Muscle of leg (tissue), 11 donors: ENCODE measurements around the gene KCTD21. TPM values are rescaled to one million over a fixed set of nuclear protein-coding genes. Genes with fewer than 3 reads are reported as not detected.
A peak's percentile ranks its signal among the peaks of the same experiment; 100 is the strongest.

Experiments used
- DNase-seq: peaks from one replicate; pipeline ENCODE4 v3.0.0; 2013
- H3K27ac ChIP-seq: one replicate; pipeline ENCODE4 v1.5.1; 2013; ENCODE audit warnings: mild to moderate bottlenecking, low read length, control low read depth
- H3K27me3 ChIP-seq: one replicate; pipeline ENCODE4 v1.6.1; 2013; ENCODE audit warnings: low read length; ENCODE audit not compliant: control insufficient read depth, insufficient read depth
- H3K36me3 ChIP-seq: one replicate; pipeline ENCODE4 v1.6.1; 2013; ENCODE audit warnings: low read length; ENCODE audit not compliant: control insufficient read depth, insufficient read depth
- H3K4me1 ChIP-seq: one replicate; pipeline ENCODE4 v1.6.1; 2013; ENCODE audit warnings: low read length; ENCODE audit not compliant: control insufficient read depth, insufficient read depth
- H3K4me3 ChIP-seq: one replicate; pipeline ENCODE4 v1.5.1; 2013; ENCODE audit warnings: low read length, control low read depth
- H3K9me3 ChIP-seq: replicated peaks from 2 replicates; pipeline ENCODE4 v1.6.1; 2013; ENCODE audit warnings: low read depth, low read length; ENCODE audit not compliant: control insufficient read depth
- WGBS: methylation state at CpG from one replicate; pipeline ENCODE4 v1.1.5; 2013; ENCODE audit warnings: missing lambda C conversion rate; ENCODE audit not compliant: insufficient coverage; 5-methylcytosine and 5-hydroxymethylcytosine counted together
- polyA plus RNA-seq, 8 donors: library from polyadenylated mRNA; unstranded; fragments of 120-200 nt; gene quantifications; one replicate each; pipeline versions ENCODE4 v1.2.1 to v1.2.3, GENCODE V29; 2013; ENCODE audit warnings: inconsistent platforms in 1 of 8, low replicate concordance in 1 of 8; ENCODE audit not compliant: insufficient read length in 8 of 8, insufficient read depth in 1 of 8
- total RNA-seq: library from RNA; stranded (reverse); fragments of 120-200 nt; gene quantifications from one replicate; pipeline ENCODE4 v1.2.4, GENCODE V29; 2013

Gene KCTD21
- total and polyA plus RNA-seq, 9 donors = 4.9 to 7.7 (median 6.3) TPM

DNA sequence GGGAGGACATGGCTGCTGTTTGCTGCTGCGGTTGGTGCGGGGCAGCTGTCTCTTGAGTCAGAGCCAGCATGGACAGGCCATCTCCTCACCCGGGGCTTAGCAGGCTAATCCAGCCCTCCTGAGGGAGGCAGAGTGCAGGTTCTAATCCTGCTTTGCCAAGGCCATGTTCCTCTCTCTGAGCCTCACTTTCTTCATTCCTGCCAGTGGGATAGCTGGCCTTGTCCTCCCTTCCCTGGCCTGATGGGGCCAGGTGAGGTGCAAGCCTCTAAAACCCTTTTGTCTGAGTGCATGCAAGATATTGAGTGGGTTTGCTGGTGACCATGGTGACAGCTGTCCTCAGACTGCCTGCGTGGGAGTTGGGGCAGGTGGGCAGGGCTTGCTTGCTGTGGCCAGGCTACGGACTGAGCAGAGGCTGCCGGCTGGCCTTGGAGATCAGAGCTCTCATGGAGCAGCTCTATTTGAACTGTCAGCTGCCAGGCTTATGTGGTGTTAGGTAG, 3.8 kb upstream of the KCTD21 start:
- H3K4me3 ChIP-seq = no peak overlapping the region
- peak; percentile 50 for DNase-seq
- peaks cover 52% of the 10 kb centered on the region for H3K4me1 ChIP-seq
- WGBS = 67% methylated on average over 4 of the region's 6 CpGs
- peaks cover 8% of the 10 kb centered on the region for H3K27me3 ChIP-seq
- no peaks in the 10 kb centered on the region for H3K36me3 ChIP-seq
- peak overlapping the region; percentile 38 for H3K27ac ChIP-seq
- no peaks in the 10 kb centered on the region for H3K9me3 ChIP-seq

DNA sequence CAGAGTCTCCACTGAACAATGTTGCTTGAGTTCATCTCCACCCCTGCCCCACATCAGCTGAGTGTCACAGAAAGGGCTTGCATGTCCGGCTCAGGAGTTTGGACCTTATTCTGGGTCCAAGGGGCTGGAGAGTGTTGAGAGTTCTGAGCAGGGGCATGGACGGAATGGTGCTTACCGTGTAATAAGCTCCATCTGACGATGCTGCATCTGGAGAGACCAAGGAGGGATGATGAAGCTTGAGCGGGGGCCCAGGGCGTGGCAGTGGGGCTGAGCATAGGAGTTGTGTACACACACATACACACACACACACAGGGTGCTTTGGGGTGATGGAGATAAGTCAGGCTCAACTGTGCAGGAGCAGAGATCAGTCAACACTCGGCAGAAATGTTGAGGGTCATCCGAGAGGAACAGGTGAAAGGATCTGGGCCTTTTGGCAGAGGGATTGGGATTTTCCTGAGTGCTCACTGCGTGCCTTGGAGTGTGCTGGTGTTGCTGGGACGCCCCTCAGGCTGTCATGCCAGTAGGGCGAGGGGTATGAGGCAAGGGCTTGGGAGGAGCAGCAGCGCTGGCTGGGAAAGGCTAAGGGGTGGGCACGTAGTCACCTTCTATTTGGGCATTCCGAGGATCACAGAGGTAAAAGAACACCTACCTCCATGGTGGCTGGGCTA, 2.6 kb upstream of the KCTD21 start:
- no peak for DNase-seq
- WGBS = 81% methylated on average over 9 of the region's 14 CpGs
- Histone ChIP-seq H3K27ac (no peak overlapping the region), H3K27me3 (peaks cover 5% of the 10 kb centered on the region), H3K4me1 (peaks cover 49% of the 10 kb centered on the region), H3K36me3 (peaks cover 2% of the 10 kb centered on the region), H3K9me3 (no peaks in the 10 kb centered on the region), H3K4me3 (no peak overlapping the region)

DNA sequence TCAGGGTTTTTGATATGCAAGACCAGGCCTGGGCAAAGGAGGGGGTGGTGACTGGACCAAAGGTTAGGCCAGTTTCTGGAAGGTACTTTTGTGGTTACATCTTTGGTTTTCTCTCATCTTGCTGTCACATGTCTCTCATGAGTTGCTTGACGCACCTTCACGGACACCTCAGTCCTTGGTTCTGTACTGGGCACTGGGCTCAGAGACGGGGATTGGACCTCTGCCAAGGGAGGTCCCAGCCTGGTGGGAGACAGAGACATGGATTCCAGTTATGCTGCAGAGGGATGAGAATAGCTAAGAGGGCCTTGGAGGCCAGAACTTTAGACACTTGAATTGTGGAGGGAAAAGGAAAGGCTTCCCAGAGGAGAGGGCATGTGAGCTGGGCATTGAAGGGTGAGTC, 1.9 kb upstream of the KCTD21 start:
- peaks cover 46% of the 10 kb centered on the region for H3K4me1 ChIP-seq
- peaks cover 3% of the 10 kb centered on the region for H3K36me3 ChIP-seq
- no peak overlapping the region for H3K4me3 ChIP-seq
- no peaks in the 10 kb centered on the region for H3K27me3 ChIP-seq
- no peaks in the 10 kb centered on the region for H3K9me3 ChIP-seq
- H3K27ac ChIP-seq = no peak overlapping the region
- WGBS = 73% methylated on average over 3 of the region's 3 CpGs
- DNase-seq = no peak

DNA sequence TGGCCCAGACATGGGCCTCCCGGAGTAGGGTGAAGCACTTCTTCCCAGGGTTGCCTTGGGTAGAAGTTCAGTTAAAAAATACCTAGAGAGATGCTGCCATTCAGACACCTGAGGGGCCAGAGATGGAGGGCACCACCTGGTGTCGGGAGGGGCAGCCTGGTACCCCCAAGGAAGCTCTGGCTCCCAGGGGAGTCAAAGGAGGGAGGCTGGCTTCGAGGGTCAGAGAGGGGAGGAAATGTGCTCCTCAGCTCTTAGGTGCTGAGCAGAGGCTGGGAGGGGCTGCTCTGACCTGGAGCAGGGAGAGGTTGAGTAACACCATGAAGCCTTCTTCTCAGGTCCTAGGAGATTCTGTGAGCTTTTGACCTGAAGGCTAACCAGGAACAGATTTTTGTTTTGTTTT, 1.4 kb upstream of the KCTD21 start:
- no peak for DNase-seq
- Histone ChIP-seq H3K27me3 (no peaks in the 10 kb centered on the region), H3K4me3 (no peak overlapping the region), H3K36me3 (peaks cover 3% of the 10 kb centered on the region), H3K4me1 (peaks cover 46% of the 10 kb centered on the region), H3K27ac (no peak overlapping the region), H3K9me3 (no peaks in the 10 kb centered on the region)
- WGBS = 30% methylated on average over 3 of the region's 3 CpGs

DNA sequence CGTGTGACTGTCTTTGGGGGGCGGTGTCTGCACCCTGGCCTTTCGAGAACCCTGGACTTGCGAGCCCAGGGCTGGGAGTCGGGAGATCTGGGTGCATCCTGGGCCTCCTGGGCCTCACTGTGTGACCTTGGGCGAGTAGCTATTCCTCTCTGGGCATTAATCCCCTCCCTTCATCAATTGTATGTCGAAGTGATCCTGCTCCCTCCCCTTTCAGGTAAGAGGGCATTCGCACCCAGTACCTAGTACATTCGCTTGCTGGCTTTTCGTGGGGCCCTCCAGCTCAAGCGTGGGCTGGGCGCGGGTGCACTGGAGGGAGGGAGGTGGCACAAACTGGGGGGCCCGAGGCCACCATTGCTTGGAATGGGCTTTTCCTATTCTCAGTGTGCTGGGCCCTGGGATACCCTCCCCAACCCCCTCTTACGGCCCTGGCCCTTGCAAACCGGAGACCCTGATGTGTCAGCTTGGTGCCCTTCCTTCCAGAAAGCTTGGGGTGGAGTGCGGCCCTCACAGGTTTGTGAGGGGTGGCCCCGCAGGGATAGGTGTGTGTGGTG, 823 bp upstream of the KCTD21 start:
- Histone ChIP-seq H3K36me3 (peaks cover 3% of the 10 kb centered on the region), H3K27ac (peak overlapping the region; percentile 42), H3K9me3 (no peaks in the 10 kb centered on the region), H3K27me3 (no peaks in the 10 kb centered on the region), H3K4me1 (peaks cover 43% of the 10 kb centered on the region), H3K4me3 (peak overlapping the region; percentile 95)
- no peak for DNase-seq
- 3% methylated on average over 5 of the region's 18 CpGs for WGBS

DNA sequence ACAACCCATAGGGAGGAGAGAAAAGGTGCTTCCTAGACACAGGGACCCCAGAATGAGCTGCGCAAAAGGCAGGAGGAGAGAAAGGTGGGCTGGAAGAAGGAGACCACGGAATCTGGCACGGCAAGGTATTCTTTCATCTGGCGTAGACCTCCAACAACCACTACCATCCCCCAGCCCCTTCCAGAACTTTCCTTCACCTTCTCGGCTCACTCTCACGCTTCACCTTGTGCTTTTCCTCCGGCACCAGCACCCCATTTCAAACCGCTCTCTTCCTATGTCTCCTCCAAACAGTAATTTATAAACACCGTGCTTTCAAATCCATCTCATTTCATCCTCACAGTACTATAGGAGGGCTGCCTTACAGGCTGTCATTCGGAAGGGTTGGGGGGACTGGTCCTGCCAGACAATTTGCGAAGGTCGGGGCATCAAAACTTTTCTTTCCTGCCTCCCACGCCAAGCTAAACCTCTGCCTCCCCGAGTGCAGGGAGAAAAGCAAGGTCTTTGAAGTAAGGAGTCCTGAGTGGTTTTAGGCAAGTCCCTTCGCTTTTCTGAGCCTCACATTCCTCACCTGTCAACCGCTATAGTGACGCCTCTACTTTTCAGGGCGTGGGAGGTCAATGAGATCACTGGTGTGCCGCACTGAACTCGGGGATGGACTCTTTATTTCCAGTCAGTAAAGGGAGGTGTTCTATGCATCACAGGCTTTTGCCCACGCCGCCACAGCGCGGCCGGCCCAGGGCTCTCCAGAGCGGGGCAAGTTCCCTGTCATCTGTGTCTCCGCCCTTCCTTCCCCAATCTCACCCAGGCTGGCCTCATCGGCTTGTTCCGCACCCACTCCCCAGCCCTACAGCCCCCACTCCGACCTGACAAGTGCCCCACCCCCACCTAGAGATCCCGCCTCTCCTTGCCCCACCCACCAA, 800 bp downstream of the KCTD21 start:
- H3K4me1 ChIP-seq = peaks cover 37% of the 10 kb centered on the region
- 11% methylated on average over 21 of the region's 31 CpGs for WGBS

DNA sequence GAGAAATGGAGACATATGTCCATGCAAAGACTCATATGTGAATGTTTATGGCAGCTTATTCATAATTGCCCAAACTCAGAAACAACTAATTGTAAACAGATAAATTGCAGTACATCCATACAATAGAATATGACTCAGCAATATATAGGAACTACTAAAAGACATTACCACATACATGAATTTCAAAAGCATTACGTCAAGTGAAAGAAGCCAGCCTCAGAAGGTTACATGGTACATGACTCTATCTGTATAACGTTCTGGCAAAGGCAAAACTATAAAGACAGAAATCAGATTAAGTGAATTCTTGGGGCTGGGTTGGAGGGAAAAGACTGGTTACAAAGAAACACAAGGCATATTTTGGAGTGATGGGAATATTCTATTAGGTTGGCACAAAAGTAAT, 7.2 kb downstream of the KCTD21 start:
- H3K27ac ChIP-seq = no peak overlapping the region
- no peaks in the 10 kb centered on the region for H3K4me1 ChIP-seq
- H3K36me3 ChIP-seq = peaks cover 16% of the 10 kb centered on the region
- no peaks in the 10 kb centered on the region for H3K9me3 ChIP-seq
- WGBS = no CpG with 5 or more reads among the region's 2 CpGs
- H3K27me3 ChIP-seq = no peaks in the 10 kb centered on the region
- H3K4me3 ChIP-seq = no peak overlapping the region
- no peak for DNase-seq

More for the DNA sequence above, 800 bp downstream of the KCTD21 start:
- Histone ChIP-seq H3K36me3 (peaks cover 7% of the 10 kb centered on the region), H3K4me3 (peak overlapping the region; percentile 95), H3K27ac (peak overlapping the region; percentile 79), H3K9me3 (no peaks in the 10 kb centered on the region), H3K27me3 (no peaks in the 10 kb centered on the region)
- DNase-seq = no peak

DNA sequence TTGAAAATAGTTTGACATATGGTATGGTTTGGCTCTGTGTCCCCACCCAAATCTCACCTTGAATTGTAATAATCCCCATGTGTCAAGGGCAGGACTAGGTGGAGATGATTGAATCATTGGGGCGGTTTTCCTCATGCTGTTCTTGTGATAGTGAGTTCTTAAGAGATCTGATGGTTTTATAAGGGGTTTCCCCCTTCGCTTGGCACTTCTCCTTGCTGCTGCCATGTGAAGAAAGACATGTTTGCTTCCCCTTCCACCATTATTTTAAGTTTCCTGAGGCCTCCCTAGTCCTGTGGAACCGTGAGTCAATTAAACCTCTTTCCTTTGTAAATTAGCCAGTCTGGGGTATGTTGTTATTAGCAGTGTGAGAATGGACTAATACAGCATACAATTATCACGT, 7.7 kb downstream of the KCTD21 start:
- WGBS = no CpG with 5 or more reads among the region's 4 CpGs
- H3K9me3 ChIP-seq = peaks cover 2% of the 10 kb centered on the region
- DNase-seq = no peak

DNA sequence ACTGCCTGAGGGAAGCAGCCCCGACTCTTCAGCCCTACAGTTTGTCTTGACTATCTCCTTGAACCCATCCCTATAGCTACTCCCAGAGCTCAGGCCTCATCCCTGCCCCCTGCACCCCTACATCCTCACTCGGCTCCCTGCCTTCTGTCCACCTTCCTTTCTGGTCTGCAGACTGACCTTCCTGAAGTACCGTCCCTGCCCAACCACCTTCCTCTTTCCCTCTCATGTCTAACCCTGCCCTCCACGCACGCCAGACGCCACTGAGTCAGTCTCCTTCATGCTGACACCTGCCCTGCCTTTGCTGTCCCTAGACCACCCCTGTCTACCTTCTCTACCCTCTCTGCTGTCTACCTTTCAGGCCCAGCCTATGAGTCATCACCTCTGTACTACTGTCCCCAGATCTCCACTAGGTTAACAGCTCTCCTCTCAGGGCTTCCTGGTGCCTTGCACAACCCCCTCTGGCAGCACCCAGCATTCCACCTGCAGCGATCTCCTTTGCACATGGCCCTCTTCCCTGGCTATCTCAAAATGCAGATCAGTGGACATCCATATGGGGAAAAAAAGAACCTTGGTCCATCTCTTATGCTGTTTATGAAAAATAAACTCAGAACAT, 8.9 kb downstream of the KCTD21 start:
- Histone ChIP-seq H3K27me3 (no peaks in the 10 kb centered on the region), H3K4me1 (no peaks in the 10 kb centered on the region), H3K36me3 (peaks cover 14% of the 10 kb centered on the region), H3K4me3 (no peak overlapping the region), H3K27ac (no peak overlapping the region), H3K9me3 (peaks cover 2% of the 10 kb centered on the region)
- DNase-seq = no peak
- 86% methylated on average over 6 of the region's 7 CpGs for WGBS

More for the DNA sequence above, 7.7 kb downstream of the KCTD21 start:
- H3K27ac ChIP-seq = no peak overlapping the region
- H3K4me3 ChIP-seq = no peak overlapping the region
- H3K4me1 ChIP-seq = no peaks in the 10 kb centered on the region
- peaks cover 14% of the 10 kb centered on the region for H3K36me3 ChIP-seq
- H3K27me3 ChIP-seq = no peaks in the 10 kb centered on the region

DNA sequence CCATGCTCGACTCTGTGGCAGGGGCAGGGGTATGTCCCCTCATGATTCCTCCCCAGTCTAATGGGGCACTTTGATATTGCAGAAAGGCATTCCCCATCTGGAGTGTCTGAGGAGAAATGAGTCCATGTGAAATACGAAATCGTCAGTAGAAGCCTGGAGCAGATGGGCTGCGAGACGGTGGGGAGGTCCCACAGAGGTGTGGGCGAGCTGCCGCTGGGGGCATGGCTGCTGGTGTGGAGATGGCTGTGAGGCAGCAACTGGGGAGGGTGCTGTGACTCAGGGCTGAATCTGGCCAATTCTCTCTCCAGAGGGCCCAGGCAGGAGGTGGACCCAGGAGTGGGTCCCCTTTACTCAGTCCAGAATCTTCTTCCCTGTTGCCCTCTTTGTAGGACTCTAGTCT, 11.2 kb downstream of the KCTD21 start:
- 92% methylated on average over 6 of the region's 7 CpGs for WGBS
- Histone ChIP-seq H3K36me3 (peaks cover 27% of the 10 kb centered on the region), H3K9me3 (peaks cover 2% of the 10 kb centered on the region), H3K4me1 (no peaks in the 10 kb centered on the region), H3K27me3 (no peaks in the 10 kb centered on the region), H3K4me3 (no peak overlapping the region), H3K27ac (no peak overlapping the region)
- no peak for DNase-seq
